ENCODE results near the gene NACC2. TPM values are rescaled to one million over a fixed set of nuclear protein-coding genes. Genes with fewer than 3 reads are reported as not detected.

The NACC2 gene
- total and polyA plus RNA-seq, 2 of the 8 experiments (the other 6 are each of a cell fraction or from before 2014, with no cell fraction given), result 8.3 to 14.0 TPM

DNA sequence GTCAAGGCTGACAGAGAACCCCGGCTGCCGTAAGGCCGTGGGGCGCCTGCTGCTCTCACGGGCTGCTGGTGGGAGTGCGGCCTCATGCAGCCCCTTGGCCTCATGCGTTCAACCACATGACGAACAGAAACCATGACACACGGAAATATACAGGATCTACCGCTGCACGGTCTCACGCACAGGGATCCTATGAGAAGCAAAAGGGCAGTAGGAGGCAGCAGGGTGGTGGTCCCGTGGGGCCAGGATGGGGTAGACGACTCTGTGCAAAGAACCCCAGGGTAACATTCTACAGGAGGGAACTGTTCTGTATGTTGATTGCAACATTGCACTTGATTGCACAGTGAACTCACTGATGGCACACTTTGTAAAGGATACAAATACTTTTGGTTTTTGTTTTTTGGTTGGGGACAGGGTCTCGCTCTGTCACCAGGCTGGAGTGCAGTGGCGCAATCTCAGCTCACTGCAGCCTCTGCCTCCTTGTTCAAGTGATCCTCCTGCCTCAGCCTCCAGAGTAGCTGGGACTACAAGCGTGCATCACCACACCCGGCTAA is 51.6 kb downstream of the NACC2 start (continued):
- TF ChIP-seq JUND (IDR thresholded peaks at IDR 0.05; ENCODE audit: low read length) (no peak), GTF2F1 (IDR thresholded peaks at IDR 0.05; ENCODE audit: borderline replicate concordance, low read depth, low read length) (no peak), CHD7 (IDR thresholded peaks at IDR 0.05; ENCODE audit: insufficient replicate concordance, low read length) (no peak)
